ENCODE data around the gene ZNF287. TPM values are rescaled to one million over a fixed set of nuclear protein-coding genes. Genes with fewer than 3 reads are reported as not detected.

The ZNF287 gene
- total RNA-seq, 2 donors from 2014 or later: 2.6 to 5.9 TPM

DNA sequence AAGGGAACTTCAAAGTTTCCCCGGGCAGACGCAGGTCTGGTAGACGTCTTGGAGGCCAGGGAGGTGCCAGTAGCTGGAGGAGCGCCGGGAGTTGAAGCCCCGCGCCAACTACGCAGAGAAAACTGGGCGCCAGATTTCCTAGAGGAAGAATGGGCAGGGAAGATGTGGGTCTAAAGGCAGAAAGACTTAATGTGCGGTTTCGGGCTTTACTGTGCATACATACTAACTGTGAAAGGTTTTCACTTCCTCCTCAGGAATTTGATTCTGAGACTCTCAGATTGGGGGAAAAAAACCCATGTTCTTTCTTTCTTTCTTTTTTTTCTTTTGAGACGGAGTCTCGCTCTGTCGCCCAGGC lies 331 bp upstream of the ZNF287 start:
- H3K27me3 ChIP-seq (replicated peaks; ENCODE audit: insufficient read depth): no peaks in the 10 kb centered on the region
- ATAC-seq (ENCODE audit: insufficient number of reproducible peaks, low FRiP score, low read depth): no peak
- no peaks in the 10 kb centered on the region for H3K9me3 ChIP-seq
- DNase-seq (ENCODE audit: low spot score): no peak
- peak overlapping the region in 1 of 2 donors; percentile 69 for H3K27ac ChIP-seq
- peaks cover 6% of the 10 kb centered on the region for H3K36me3 ChIP-seq
- H3K4me3 ChIP-seq: peak overlapping the region; percentile 95
- peaks cover 0 to 4% of the 10 kb centered on the region in 2 donors for H3K4me1 ChIP-seq (ENCODE audit: control insufficient read depth in 1 of 2, low read depth in 2 of 2)
- TF ChIP-seq CTCF (IDR thresholded peaks at IDR 0.05): no peak

DNA sequence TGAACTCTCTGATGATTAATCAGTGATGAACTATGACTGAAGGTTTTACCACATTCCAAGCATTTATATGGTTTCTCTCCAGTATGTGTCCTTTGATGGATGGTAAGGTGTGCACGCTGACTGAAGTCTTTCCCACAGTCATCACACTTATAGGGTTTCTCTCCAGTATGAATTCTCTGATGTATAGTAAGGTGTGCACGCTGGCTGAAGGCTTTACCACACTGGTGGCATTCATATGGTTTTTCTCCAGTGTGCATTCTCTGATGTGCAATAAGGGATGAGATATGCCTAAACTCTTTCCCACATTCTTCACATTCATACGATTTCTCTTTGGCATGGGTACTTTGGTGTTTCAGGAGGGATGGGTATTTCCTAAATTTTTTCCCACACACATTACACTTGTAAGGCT lies 16.4 kb downstream of the ZNF287 start:
- Histone ChIP-seq H3K36me3 (peaks cover 56% of the 10 kb centered on the region), H3K4me3 (no peak overlapping the region), H3K4me1 (ENCODE audit: control insufficient read depth in 1 of 2, low read depth in 2 of 2) (no peaks in the 10 kb centered on the region), H3K27me3 (replicated peaks; ENCODE audit: insufficient read depth) (no peaks in the 10 kb centered on the region), H3K27ac (no peak overlapping the region), H3K9me3 (peaks cover 93% of the 10 kb centered on the region)
- ATAC-seq (ENCODE audit: insufficient number of reproducible peaks, low FRiP score, low read depth): no peak
- TF ChIP-seq CTCF (IDR thresholded peaks at IDR 0.05): no peak
- DNase-seq (ENCODE audit: low spot score): no peak

DNA sequence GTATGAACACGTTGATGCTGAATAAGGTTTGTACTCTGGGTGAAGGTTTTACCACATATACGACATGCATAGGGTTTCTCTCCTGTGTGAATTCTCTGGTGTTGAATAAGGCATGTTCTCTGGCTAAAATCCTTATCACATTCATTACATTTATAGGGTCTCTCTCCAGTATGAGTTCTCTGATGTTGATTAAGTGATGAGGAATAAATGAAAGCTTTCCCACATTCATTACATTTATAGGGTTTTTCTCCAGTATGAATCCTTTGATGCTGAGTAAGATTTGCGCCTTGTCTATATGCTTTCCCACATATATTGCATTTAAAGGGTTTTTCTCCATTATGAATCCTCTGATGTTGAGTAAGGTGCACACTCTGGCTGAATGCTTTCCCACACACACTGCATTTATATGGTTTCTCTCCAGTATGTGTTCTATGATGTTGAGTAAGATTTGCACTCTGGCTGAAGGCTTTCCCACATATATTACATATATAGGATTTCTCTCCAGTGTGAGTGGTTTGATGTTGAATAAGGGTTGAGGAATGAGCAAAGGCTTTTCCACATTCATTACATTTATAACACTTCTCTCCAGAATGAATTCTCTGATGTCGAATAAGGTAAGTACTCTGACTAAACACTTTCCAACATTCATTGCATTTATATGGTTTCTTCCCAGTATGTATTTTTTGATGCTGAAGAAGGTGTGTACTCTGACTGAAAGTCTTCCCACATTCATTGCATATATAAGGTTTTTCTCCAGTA lies 16.9 kb downstream of the ZNF287 start:
- DNase-seq (ENCODE audit: low spot score) (no peak), ATAC-seq (ENCODE audit: insufficient number of reproducible peaks, low FRiP score, low read depth) (no peak)
- H3K4me3 ChIP-seq: no peak overlapping the region
- peaks cover 92% of the 10 kb centered on the region for H3K9me3 ChIP-seq
- H3K36me3 ChIP-seq: peaks cover 50% of the 10 kb centered on the region
- no peak overlapping the region for H3K27ac ChIP-seq
- H3K4me1 ChIP-seq (ENCODE audit: control insufficient read depth in 1 of 2, low read depth in 2 of 2): no peaks in the 10 kb centered on the region
- H3K27me3 ChIP-seq (replicated peaks; ENCODE audit: insufficient read depth): no peaks in the 10 kb centered on the region
- no peak for TF ChIP-seq CTCF (IDR thresholded peaks at IDR 0.05)

GRCh38 chr17:16537130-16537458 lies 31.9 kb downstream of the ZNF287 start:
- ATAC-seq (ENCODE audit: insufficient number of reproducible peaks, low FRiP score, low read depth) (no peak), DNase-seq (ENCODE audit: low spot score) (no peak)
- Histone ChIP-seq H3K9me3 (no peaks in the 10 kb centered on the region), H3K27me3 (replicated peaks; ENCODE audit: insufficient read depth) (no peaks in the 10 kb centered on the region), H3K4me1 (ENCODE audit: control insufficient read depth in 1 of 2, low read depth in 2 of 2) (peaks cover 0 to 6% of the 10 kb centered on the region in 2 donors), H3K4me3 (no peak overlapping the region), H3K27ac (peak overlapping the region; percentile 2 to 25), H3K36me3 (no peaks in the 10 kb centered on the region)
- no peak for TF ChIP-seq CTCF (IDR thresholded peaks at IDR 0.05)

- DNase-seq (ENCODE audit: low spot score): no peak
- no peaks in the 10 kb centered on the region for H3K9me3 ChIP-seq
Measured at GRCh38 chr17:16534236-16534635, 34.8 kb downstream of the ZNF287 start.

More at GRCh38 chr17:16534236-16534635, 34.8 kb downstream of the ZNF287 start:
- no peak for ATAC-seq (ENCODE audit: insufficient number of reproducible peaks, low FRiP score, low read depth)
- Histone ChIP-seq H3K4me1 (ENCODE audit: control insufficient read depth in 1 of 2, low read depth in 2 of 2) (peaks cover 0 to 6% of the 10 kb centered on the region in 2 donors), H3K36me3 (no peaks in the 10 kb centered on the region), H3K27ac (no peak overlapping the region), H3K4me3 (no peak overlapping the region), H3K27me3 (replicated peaks; ENCODE audit: insufficient read depth) (no peaks in the 10 kb centered on the region)
- TF ChIP-seq CTCF (IDR thresholded peaks at IDR 0.05): no peak

Data from thoracic aorta (tissue), 2 donors.